GM20431 (cell line): ENCODE results near the gene EXOC4.
"Not testable (repeated sequence)": the region's sequence is repeated elsewhere in the genome, so short reads cannot be mapped to it uniquely, and the experiment has no call there.

Experiments
- in situ Hi-C: fragments of 300-500 bp; cut with MseI, MboI; formaldehyde crosslinking; loops from one replicate; pipeline ENCODE4 v1.15.0; 2020; ENCODE audit warnings: low sequenced_read_pairs; ENCODE audit not compliant: unreplicated experiment

EXOC4 gene

GRCh38 chr7:133761443-133761842 lies 508.6 kb downstream of the EXOC4 start:
- in situ Hi-C loops = no loop called here

- in situ Hi-C loops = no loop called here
Measured at GRCh38 chr7:133763076-133763640, 510.3 kb downstream of the EXOC4 start.

- in situ Hi-C loops = no loop called here
Measured at GRCh38 chr7:133769668-133770067, 516.8 kb downstream of the EXOC4 start.

GRCh38 chr7:133770863-133771492 lies 518.1 kb downstream of the EXOC4 start:
- in situ Hi-C loops = no loop called here

DNA sequence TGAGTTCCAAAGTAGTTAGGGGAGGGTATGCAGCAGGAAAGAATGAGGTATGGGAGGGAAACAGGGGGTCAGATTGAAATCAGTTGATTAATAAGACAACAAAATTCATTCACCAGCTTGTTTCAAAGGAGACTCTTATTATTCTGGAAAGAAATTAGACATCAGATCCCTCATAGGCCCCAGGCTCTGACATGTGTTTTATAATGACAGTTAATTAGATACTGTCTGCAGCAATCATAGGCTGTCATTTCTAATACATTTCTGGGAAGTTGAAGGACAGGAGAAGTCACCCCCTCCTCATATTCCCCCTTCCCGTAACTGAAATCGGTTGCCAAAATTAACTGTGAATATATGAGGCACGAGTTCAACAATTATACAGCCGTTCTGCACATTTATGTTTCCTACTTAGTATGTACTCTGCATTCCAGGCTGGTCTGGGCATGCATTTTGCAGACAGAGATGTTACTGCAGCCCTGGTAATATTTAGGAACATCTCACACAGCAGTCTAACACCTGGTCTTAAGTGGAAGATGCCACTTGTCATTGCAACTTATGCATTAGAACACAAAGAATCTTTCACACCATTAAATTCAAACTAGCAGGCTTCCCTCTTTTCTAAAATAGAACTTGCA lies 519.0 kb downstream of the EXOC4 start:
- in situ Hi-C loops = no loop called here

GRCh38 chr7:133773601-133774000 lies 520.7 kb downstream of the EXOC4 start:
- in situ Hi-C loops = no loop called here

DNA sequence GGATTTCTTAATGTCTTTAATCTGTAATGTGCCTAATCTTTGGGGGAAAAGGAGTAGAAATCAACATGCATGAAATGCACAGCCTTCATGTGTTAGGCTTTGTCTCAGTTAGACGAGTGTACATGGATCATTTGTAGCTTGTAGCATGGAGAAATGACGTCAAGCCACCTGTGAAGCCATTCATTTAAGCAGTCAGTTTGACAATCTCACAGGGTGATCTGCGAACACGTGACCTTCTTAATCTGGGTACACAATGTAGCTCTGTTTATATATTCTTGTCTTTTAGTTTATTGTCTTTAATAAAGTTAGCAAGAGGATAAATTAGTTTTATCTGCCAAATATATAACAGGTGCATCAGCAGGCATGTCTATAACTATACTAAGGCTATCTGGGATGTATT lies 522.3 kb downstream of the EXOC4 start:
- in situ Hi-C loops = no loop called here

GRCh38 chr7:133776266-133776665 lies 523.4 kb downstream of the EXOC4 start:
- in situ Hi-C loops = no loop called here

GRCh38 chr7:133777701-133778100 lies 524.8 kb downstream of the EXOC4 start:
- in situ Hi-C loops = no loop called here

DNA sequence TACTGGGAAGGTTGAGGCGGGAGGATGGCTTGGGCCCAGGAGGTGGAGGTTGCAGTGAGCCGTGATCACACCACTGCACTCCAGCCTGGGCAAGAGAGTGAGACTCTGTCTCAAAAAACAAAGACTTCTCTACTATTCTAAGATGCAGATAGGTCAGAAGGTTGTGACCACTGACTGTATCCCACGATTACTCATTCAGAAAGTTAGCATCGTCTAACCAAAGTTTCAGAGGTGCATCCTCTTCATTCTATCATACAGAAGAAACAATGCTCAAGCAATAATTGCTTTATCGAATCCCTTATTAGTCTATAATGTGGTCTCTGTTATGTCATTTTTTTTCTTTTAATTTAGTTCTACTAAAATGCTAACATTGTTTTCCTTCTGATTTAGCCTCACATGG lies 525.6 kb downstream of the EXOC4 start:
- in situ Hi-C loops = no loop called here

DNA sequence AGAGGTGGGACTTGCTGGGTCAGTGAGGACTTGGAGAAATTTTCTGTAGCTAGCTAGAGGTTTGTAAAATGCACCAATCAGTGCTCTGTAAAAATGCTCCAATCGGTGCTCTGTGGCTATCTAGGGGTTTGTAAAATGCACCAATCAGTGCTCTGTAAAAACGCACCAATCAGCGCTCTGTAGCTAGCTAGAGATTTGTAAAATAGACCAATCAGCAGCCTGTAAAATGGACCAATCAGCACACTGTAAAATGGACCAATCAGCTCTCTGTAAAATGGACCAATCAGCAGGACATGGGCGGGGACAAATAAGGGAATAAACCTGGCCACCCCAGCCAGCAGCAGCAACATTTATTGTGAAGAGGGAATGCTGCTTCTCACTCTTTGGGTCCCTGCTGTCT lies 526.7 kb downstream of the EXOC4 start:
- in situ Hi-C loops = not testable (repeated sequence)

- in situ Hi-C loops = no loop called here
Measured at GRCh38 chr7:133780912-133781311, 528.0 kb downstream of the EXOC4 start.

DNA sequence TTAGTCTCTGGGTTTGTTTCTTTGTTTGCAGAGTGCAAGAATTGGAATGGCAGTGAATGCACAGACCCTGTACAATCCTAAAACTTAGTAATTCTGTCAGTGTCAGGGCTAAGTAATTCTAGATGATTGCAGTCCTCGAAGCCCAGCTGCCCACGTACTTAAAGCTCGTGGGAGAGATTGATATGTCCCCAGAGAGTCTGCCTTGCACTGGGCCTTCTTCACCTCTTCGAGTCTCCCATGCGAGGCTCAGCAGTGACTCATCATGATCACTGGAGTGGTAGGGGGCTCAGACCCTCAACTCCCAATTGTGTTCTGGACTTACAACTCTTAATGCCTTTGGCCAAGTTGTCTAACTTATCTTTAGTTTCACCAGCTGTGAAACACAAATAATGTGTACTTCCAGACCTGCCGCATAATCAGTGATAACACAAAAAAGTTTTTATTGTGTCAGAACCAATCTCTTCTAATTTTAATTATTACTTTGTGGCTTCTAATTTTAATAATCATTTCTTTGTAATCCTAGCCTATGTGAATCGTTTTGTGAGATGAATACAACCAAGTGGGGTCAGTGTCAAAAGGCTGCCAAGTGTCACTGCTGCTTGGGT lies 528.7 kb downstream of the EXOC4 start:
- in situ Hi-C loops = no loop called here

GRCh38 chr7:133782470-133782869 lies 529.6 kb downstream of the EXOC4 start:
- in situ Hi-C loops = no loop called here

GRCh38 chr7:133783276-133783675 lies 530.4 kb downstream of the EXOC4 start:
- in situ Hi-C loops = no loop called here

DNA sequence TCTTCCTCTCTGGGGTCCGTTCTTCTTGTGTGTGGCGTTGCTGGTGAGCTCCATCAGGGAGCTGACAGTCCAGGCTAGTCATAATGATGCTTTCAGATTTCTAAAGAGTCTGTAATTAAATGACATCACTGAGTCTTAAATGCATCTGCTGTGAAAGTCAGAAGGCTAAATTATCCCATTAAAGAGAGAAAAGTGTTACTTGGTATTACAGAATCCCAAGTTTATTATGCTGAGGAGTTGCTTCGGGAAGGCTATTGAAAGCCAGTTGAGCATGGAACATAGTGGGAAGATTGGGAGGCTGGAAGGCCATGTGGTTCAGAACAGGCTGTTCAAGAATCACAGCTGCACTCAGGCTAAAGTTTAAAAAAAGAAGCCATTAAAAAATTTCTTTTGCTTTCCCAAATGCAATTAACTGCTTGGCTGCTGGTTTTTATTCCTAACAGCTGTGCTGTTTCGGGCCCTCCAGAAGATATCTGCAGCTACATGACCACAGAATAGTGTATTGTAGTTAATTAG lies 531.7 kb downstream of the EXOC4 start:
- in situ Hi-C loops = no loop called here

DNA sequence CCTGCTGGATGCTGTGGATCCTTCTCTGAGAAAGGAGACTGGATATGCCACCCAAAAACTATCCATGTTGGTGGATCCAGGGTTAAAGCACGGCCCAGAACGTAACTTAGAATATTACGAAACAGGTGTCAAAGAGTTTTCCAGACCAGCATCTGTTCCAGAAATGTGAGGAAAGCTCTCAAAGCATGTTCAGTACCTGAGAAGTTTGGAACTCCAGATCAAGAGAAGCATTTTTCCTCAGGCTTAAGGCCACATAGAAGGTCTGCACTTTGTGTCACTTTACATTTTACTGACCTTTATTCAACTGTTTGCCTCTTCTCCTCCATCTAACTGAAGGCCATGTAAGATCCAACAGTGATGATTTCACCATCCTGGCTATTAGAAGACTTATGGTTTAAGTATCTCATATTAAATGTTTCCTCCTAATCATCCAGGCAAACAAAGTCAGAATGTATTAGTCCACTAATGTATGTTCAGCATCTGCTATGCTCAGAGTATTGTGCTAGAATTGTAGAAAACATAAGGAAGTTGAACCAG lies 533.6 kb downstream of the EXOC4 start:
- in situ Hi-C loops = no loop called here

GRCh38 chr7:133789974-133790373 lies 537.1 kb downstream of the EXOC4 start:
- in situ Hi-C loops = no loop called here

GRCh38 chr7:133790911-133791310 lies 538.0 kb downstream of the EXOC4 start:
- in situ Hi-C loops = no loop called here

DNA sequence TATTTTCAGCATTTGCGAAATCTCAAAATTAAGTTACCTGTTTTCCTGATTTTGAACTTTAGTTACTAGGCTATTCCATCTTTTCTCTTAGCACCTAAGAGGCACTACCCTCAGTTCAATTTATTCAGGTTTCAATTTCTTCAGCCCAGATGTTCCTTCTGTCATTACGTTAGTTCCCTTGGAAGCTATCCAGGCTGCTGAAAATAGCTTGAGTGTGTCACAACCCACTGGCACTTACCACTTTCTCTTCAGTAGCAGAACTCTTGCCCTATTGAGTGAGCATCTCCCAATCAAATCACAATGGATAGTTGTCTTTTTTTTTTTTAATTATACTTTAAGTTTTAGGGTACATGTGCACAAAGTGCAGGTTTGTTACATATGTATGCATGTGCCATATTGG lies 541.6 kb downstream of the EXOC4 start:
- in situ Hi-C loops = no loop called here
